GM12865 (cell line): ENCODE data around the gene SV2C.
A peak's percentile ranks its signal among the peaks of the same experiment; 100 is the strongest.

Source experiments
- DNase-seq: peaks from one replicate; pipeline ENCODE4 v3.0.0; 2010; ENCODE audit warnings: low read depth
- H3K4me3 ChIP-seq: 2 replicates; pipeline ENCODE4 v1.5.1; 2011; ENCODE audit warnings: mild to moderate bottlenecking, low read depth, low read length, control low read depth
- TF ChIP-seq, protein P1 (sequence below): IDR thresholded peaks from 2 replicates; pipeline ENCODE4 v1.5.1; 2011; ENCODE audit warnings: low read length, control low read depth, low read depth, inconsistent platforms; ENCODE audit not compliant: insufficient read depth; ENCODE audit errors: missing control alignments

Gene SV2C

DNA sequence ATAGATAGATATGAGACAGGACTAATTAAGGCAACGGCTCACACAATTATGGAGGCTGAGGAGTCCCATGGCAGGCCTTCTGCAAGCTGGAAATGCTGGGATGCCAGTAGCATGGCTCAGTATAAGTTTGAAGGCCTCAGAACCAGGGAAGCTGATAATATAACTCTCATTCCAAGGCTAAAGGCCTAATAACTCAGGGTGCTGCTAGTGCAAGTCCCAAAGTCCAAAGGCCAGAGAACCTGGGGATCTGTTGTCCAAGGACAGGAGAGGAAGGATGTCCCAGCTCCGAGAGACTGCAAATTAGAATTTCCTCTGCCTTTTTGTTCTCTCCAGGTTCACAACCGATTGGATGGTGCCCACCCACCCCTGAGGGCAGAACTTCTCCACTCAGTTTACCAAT is 114.5 kb downstream of the SV2C start:
- H3K4me3 ChIP-seq: no peak overlapping the region
- no peak for DNase-seq
- TF ChIP-seq, protein P1, sequence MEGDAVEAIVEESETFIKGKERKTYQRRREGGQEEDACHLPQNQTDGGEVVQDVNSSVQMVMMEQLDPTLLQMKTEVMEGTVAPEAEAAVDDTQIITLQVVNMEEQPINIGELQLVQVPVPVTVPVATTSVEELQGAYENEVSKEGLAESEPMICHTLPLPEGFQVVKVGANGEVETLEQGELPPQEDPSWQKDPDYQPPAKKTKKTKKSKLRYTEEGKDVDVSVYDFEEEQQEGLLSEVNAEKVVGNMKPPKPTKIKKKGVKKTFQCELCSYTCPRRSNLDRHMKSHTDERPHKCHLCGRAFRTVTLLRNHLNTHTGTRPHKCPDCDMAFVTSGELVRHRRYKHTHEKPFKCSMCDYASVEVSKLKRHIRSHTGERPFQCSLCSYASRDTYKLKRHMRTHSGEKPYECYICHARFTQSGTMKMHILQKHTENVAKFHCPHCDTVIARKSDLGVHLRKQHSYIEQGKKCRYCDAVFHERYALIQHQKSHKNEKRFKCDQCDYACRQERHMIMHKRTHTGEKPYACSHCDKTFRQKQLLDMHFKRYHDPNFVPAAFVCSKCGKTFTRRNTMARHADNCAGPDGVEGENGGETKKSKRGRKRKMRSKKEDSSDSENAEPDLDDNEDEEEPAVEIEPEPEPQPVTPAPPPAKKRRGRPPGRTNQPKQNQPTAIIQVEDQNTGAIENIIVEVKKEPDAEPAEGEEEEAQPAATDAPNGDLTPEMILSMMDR: no peak

DNA sequence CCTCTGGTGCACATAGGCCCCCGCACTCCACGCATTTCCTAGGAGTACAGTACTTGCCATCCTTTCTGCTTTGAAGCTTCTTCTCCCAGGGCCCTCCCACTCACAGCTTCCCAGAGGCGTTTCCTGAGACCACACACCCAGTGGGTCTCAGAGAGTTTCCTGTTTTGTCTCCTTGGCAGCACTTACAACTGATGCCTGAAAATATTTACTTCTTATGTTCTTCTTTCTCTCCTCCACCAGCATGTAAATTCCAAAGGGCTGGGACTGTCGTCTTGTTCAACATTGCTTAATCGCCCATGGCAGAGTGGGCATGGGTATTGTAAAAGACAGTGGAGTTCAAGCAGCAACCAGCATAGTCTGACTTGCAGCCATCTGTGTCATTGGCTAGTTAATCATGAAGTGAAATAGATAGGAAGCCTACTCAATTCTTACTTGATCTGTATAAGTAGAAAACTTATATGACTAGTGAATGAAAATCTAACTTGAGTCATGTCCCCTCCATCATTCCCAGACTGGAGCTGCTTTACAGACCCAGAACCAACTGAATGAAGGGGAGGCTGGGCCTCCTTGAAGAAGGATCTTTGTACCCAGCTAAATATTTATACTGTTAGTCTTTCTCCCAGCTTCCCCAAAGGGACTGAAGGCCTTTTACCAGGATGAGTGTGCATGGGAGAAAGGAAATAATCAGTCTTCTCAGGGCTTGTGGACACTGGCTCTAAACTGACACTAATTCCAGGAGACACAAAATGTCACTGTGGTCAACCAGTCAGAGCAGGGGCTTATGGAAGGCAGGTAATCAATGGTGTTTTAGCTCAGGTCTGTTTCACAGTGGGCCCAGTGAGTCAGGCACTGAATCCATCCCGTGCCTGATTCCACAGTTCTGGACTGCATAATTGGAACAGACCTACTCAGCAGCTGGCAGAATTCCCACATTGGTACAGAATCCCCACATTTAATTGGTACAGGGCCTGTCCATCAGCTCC is 116.4 kb downstream of the SV2C start:
- no peak overlapping the region for H3K4me3 ChIP-seq
- DNase-seq: no peak
- TF ChIP-seq, protein P1: no peak

DNA sequence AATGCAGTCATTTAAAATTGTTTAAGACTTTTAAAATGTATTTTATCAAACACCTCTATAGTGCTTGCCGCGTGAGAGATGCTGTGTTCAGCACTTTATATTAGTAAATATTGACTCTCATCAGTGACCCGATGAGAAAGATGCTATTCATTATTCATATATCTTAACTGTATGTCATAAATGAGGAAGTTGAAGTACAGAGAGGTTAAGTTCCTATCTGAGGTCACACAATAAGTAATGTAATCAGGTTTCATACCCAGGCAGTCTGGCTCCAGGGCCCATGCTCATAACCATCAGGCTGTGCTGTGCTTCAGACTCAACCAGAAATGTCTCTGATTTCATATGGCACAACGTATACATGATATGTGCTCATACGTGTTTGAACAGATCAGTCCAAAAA is 119.0 kb downstream of the SV2C start:
- no peak for DNase-seq
- TF ChIP-seq, protein P1: no peak

DNA sequence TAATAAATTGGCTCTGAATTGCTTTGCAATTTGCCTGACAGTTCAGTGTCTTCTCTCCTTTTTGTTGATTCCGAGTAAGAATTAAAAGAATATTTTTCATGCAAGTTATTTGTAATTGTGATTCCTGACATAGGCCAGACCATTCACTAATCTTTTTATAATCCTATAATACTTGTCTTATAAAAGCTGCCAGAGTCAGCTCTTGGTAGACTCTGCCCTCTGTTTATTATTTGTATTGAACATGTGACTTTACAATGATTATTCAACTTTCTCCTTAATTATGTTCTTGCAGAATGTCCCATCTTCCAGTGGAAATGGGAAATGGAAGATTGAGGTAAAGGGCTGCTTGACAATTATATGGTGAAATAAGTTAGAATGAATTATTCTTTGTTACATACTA is 121.0 kb downstream of the SV2C start:
- no peak overlapping the region for H3K4me3 ChIP-seq
- DNase-seq: no peak

More for the DNA sequence above, 119.0 kb downstream of the SV2C start:
- no peak overlapping the region for H3K4me3 ChIP-seq

DNA sequence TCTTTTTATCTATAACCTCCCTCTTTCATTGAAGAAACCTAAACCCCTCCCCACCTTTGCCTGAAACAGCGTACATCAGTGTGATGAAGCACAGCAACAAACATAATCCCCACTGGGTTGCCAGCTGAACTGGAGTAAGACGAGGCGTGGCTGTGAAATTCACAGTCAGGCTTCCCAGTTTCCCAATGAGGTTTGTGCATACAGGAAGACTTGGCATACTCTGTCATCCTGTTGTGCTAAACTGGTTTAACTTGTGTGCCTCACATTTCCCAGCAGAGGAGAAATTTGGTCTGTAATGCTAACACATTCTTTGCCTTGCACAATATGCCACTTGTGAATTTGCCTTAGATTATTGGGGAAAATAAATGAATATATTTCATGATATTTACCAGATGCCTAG is 121.5 kb downstream of the SV2C start:
- TF ChIP-seq, protein P1: no peak
- no peak for DNase-seq
- H3K4me3 ChIP-seq: no peak overlapping the region

More for the DNA sequence above, 121.0 kb downstream of the SV2C start:
- TF ChIP-seq, protein P1: no peak

DNA sequence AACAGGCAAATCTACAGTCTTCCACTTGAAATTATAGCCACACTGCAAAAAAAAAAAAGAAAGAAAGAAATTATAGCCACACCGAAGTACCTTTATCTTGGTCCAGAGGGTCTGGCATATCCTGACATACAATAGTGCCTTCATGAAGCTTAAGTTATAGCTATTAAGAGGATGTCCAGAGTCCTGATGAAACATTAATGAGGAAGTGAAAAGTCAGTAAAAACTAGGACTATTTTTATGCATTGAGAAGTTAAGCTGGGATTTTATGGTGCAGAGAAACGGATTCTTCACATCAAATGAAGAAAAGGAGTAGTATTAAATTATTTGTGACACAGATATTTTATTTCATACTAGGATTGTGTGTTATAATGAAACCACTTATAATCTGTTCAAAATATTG is 123.9 kb downstream of the SV2C start:
- TF ChIP-seq, protein P1: no peak
- DNase-seq: no peak
- H3K4me3 ChIP-seq: no peak overlapping the region

DNA sequence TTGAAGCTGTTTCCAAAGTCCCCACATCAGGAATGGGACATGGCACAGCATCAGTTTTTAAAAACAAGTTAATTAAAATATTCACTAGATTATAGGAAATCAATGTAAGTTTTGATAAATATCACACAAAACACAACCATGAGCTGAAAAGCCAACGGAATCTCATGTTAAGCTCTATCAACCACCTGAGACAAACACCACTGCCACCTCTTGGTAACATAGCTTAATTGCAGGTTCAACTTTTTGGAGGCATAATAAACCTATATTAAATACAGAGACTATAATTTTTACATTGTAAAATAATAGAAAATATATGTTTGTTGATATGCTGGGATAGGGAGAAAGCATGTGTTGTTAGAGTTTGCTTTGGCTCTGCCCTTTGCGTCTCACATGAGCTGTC is 126.1 kb downstream of the SV2C start:
- H3K4me3 ChIP-seq: no peak overlapping the region
- DNase-seq: peak; percentile 13
- TF ChIP-seq, protein P1: peak; percentile 14
